Measurements from ENCODE around the gene CC2D1A.

CC2D1A gene

DNA sequence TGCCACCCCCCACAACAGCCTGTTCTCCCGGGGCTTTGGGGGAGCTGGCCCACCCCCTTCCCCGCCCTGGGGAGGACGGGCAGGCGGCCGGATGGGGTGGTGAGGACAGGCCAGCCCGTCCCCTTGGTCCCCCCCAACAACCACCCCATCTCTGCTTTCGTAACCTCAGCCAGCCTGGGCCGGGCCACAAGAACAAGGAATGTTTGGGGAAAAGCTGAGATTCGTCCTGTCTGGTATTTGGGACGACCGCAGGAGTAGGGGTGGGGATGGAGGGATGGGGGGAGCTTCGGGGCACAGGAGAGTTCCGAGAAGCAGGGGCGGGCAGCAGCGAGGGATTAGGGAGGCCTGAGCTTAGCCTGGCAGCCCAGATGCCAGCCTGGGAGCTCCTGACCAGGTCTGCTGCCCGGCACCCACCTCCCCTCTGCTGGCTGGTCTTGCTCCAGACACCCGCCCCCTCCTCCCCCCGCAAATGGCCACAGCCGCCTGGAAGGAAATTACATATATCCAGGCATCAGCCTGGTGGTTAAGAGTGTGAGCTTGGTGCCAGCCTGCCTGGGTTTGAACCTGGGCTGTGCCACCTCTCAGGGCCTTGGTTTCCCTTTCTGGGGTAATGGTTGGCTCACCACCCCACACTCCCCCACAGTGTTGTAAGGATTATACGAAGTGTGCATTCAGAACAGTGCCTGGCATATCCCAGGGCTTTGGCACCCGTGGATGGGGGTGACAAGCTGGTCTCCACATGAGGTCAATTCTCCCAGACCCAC is 32.5 kb downstream of the CC2D1A start, which contains the start of gene PODNL1:
PODNL1 (minus strand) TSS at position 117 of the 764 bp plus-strand sequence. CDS start 236 bp downstream, outside the sequence.
- DNase-seq, result no peak

DNA sequence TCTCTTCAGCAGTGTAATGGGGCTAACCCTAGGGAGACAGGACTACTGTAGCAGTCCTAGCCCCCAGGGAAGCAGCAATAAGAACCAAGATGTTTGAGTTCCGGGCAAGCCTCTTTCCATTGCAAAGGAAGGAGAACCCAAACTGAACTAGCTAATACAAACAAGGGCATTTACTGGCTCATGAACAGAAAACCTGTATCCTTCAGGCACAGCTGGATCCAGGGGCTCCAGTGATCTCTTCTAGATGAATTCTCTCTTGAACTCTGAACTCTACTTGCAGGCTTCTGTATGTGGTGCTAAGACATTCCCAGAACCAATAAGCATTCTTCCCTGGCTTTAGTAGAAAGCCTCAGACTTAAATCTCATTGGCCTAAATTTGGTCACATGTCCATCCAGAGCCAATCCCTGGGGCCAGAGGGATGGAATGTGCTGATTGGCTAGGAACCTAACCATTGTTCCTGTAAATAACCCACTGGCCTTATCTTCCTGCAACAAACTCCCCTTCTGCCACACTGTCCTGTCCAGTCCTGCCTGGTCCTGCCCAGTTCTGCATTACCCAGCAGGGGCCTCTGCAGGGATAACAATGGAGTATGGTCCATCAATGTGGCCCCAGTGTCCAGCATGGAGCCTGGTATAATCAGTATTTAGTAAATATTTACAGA is 36.2 kb downstream of the CC2D1A start:
- DNase-seq, result no peak

DNA sequence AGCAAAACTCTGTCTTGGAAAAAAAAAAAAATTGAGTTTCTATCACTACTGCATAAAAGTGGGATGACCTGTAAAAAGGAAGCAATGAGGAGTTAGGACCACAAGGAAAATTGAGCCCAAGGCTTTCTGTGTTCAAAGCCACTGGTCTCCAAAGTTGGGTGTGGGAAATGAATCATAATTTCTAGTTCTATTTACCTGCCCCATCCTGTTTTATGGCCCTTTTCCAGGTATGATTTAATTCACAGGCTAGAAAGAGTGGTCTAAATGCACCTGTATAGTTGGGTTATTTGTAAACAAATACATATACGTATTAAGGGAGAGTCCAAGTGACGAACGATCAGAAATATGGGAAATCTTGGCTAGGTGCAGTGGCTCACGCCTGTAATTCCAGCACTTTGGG is 40.4 kb downstream of the CC2D1A start:
- DNase-seq, result no peak

DNA sequence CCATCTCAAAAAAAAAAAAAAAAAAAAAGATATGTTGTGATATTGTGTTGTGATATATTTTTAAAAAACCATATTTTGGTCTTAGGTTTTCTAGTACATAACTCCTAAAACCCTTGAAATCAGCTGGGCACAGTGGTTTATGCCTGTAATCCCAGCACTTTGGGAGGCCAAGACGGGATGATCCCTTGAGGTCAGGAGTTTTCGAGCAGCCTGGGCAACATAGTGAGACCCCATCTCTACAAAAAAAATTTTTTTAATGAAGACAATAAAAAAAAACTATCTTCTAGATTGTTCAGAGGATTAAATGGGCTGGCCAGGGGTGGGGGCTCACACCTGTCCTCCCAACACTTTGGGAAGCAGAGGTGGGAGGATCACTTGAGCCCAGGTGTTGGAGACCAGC is 45.0 kb downstream of the CC2D1A start:
- DNase-seq, result no peak

DNA sequence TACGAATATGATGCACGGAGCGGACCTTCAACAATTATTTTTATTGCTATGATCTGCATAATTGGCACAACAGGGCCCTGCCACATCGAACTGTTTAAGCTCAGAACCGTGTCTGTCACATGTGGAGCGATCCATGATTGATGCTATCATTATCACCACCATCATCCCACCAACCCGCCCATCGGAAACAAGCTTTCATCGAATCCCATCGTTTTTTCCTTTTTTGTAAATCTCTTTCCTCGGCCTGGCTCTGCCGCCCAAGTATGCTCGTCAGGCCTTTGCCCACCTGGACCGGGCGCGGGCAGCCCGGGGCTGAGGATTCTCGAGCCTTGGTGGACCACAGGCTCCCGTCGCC is 45.8 kb downstream of the CC2D1A start:
- no peak for DNase-seq

DNA sequence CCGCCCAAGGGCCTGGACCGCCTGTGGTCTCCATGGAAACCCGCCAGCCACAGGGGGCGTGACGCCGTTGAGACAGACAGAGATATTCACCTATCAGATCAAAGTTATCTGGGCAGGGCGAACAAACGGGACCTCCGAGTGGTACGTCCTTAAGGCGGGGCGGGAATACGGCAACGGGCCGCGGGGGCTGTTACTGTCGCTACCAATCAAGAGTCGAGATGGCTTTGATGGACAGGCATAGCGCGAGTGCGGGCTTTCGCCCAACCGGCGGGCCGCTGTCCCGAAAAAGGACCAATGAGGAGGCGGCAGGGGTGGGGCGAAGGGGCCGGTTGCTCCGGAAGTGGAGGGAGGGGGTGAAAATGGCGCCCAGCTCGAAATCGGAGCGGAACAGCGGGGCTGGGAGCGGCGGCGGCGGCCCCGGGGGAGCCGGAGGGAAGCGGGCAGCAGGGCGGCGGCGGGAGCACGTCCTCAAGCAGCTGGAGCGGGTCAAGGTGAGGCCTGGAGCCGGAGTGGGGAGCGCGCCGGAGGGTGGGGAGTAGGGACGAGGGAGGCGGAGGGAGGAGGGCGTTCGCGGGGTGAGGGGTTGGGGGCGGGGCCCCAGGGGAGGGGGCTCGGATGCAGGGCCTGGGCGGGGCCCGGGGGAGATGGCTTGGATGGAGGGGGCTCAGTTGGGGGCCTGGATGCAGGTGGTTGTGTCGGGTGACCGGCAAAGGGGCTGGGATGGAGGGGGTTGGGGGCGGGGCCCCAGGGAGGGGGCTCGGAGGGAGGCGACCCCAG is 46.3 kb downstream of the CC2D1A start, which contains the start of gene DCAF15:
DCAF15 (plus strand) TSS at position 356 of the 777 bp plus-strand sequence; CDS start at position 360, 4 bp downstream.
- DNase-seq, result peak; percentile 96 to 99

DNA sequence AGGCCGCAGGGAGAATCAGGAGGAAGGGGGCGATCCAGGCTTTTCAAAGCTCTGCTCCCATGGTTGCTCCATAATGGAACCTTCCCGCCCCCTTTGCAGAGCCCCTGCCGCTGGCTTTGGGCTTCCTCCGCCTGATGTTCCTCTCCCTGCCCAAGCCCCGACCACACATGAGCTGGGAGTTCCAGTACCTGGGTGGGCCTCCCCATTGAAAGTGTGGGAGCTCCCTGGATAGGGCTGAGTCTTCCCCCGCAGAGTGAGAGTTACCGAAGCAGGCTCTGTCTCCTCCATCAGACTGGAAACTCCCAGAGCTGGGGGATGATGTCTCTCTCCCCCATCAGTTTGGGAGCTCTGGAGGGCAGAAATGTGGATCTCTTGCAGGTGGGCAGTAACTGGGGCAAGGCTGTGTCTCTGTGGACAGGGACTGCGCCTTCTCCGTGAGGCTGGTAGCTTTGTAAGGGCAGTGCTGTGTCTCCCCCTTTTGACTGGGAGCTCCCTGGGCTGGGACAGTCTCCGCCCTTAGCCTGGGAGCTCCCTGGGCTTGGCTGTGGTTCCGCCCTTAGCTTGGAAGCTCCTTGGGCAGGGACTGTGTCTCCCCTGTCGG is 47.0 kb downstream of the CC2D1A start:
- no peak for DNase-seq

DNA sequence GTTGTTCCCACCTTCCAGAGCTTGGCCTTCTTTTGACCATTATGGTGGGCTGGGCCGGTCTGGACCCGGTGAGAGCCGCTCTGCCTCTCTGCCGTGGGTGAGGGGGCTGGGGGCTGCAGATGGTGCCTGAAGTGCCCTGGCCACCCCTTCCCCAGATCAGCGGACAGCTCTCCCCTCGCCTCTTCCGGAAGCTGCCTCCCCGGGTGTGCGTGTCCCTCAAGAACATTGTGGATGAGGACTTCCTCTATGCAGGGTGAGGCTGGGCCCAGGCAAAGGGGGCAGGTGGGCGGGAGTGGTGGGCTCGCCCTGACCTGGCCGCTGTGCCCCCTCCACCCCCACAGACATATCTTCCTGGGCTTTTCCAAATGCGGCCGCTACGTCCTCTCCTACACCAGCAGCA is 48.2 kb downstream of the CC2D1A start:
- no peak for DNase-seq

DNA sequence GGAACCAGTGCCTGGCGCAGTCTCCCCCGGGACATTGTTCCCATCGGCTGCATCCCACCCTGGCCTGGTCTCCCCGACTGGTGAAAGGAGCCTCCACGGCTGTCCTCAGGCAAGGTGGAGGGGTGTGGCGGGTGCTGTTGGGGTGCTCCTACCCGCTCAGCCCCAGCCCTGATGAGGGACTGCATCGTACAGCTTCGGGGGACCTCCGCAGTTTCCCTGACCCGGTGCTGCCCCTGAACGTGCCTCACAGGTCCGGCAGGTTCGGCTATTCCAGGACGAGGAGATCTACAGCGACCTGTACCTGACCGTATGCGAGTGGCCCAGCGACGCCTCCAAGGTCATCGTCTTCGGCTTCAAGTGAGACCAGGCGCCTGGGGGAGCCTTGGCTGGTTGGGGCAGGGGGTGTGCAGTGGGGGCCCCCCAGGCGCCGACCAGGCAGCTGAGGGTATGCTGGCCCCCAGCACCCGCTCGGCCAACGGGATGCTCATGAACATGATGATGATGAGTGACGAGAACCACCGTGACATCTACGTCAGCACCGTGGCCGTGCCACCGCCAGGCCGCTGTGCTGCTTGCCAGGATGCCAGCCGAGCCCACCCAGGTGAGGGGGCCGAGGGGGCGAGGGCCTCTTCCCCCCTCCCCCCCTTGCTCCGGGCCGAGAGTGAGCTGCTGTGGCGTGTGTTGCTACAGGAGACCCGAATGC is 49.8 kb downstream of the CC2D1A start:
- no peak for DNase-seq

DNA sequence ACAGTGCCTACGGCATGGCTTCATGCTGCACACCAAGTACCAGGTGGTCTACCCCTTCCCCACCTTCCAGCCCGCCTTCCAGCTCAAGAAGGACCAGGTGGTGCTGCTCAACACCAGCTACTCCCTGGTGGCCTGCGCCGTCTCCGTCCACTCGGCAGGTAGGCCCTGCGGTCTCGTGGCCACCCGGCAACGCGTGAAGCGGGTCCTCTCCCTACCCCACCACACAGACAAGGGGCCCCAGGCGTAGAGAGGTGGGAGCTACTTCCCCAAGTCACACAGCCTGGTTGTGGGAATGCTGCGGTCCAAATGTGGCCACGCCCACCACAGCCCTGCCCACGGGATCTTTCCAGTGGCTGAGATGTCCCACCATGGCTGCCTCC is 50.4 kb downstream of the CC2D1A start:
- no peak for DNase-seq

DNA sequence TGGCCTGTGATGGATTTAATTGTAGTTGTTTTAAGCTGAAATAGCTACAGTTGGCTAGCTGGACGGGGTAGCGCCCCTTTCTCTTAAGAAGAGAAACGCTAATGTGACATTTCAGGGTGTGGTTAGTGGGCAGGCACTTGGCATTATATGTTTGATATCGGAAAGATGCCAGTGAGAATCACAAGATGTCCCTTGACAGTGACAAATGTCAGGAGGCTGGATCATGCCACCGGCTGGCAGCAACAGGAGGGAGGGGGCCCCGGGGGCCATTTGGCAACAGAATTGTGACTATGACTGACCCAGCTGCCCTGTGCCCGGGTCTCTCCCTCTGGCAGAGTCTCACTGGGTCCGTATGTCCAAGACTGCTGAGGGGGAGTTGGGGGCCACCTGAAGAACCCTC is 51.0 kb downstream of the CC2D1A start:
- DNase-seq, result no peak

DNA sequence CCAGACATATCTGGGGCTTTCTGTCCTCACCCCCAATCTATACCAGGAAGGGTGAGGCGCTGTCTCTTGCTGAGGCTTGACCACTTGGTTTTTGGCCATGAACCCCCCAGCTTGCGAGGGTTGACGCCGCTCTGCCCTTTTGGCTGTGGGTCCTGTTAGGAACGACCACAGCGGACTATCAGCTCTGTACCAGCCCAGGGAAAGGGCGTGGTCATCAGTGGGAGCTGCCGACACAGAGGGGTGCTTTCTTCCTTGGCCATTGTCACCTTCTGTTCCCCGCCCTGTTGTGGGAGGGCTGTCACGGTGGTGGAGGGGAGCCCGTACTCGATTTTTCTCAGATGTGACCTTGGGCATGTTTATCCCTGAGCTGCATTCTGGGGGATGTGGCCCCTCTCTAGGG is 52.0 kb downstream of the CC2D1A start:
- DNase-seq, result no peak

DNA sequence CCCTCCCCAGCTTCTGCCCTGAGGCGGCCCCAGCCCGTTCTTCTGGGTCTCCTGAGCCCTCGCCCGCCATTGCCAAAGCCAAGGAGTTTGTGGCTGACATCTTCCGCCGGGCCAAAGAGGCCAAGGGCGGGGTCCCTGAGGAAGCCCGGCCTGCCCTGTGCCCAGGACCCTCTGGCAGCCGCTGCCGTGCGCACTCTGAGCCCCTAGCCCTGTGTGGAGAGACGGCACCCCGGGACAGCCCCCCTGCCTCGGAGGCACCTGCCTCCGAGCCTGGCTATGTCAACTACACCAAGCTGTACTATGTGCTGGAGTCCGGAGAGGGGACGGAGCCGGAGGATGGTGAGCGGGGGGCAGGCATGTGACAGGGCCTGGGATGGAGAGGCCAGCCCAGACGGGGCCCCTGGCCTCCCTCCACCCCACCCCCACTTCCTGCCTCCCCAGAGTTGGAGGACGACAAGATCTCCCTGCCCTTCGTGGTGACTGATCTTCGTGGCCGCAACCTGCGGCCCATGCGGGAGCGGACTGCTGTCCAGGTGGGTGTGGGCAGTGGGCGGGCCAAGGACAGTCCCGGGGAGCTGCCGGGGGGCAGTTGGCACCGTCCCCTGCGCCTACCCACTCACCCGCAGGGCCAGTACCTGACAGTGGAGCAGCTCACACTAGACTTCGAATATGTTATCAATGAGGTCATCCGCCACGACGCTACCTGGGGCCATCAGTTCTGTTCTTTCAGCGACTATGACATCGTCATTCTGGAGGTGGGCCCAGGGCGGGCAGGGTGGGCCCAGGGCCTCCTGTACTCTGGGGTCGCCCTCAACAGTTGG is 53.4 kb downstream of the CC2D1A start:
- DNase-seq, result no peak

DNA sequence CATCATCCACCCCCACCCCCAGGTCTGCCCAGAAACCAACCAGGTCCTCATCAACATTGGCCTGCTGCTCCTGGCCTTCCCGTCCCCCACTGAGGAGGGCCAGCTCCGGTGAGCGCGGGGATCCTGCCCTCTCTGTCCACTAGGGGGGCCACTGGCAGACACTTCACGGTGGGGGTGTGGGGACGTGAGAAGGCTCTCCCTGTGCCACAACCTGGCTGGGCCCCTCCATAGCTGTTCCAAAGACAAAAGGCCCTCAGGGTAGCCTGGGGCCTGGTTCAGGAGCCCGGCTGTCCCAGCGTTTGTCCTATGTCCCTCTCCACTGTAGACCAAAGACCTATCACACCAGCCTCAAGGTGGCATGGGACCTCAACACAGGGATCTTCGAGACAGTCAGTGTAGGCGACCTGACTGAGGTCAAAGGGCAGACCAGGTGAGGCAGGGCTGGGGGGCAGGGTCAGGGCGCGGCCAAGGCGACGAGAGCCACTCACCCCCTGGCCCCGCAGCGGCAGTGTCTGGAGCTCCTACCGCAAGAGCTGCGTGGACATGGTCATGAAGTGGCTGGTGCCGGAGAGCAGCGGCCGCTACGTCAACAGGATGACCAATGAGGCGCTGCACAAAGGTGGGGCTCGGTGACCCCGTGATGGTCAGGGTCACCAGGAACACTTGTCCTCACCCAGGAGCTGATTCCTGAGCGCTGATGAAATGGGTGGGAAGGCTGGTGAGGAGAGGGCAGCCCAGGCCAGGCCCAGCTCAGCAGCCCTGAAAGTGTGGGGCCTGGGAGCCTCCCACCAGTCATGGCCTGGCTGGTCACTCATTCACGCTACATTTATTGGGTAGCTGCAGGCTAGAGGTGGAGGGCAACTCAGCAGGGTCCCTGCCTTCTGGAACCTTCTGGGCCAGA is 54.2 kb downstream of the CC2D1A start:
- no peak for DNase-seq

DNA sequence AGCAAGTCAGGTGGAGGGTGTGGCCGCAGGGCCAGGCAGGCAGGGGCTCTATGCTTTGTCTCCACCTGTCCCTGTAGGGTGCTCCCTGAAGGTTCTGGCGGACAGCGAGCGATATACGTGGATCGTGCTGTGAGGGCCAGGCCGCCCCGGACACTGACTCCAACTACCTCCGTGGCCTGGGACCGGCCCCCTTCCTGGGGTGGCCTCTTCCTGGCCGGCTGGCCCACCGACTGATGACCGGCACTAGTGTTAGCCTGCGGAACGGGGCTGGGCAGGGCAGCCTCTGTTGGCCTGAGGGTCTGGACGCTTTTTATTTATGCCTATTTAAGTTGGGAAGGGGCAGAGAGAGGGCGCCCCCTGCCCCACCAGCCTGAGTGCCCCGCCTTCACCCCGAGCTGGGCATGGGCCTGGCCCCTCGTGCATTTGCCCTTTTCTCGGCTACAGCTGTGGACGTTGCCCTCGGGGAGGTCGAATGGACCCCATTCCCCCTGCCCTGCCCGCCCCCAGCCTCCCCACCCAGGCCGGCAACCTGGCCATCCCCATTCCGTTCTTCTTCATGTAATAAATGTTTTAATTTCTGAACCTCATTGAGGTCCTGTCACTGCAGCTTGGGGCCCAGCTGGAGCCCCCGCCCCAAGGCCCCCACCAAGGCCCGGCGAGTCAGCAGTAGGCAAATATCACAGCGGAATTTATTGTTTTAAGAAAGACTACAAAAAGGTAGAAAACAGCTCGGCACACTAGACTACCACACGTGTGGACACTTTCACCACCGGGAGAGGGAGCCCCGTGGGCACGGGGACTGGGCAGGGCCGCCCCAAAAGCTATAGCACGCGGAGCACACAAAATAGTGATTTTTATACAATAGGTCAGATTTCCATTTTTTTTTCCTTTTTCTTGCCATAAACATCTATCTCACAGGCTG is 55.1 kb downstream of the CC2D1A start:
- no peak for DNase-seq

DNA sequence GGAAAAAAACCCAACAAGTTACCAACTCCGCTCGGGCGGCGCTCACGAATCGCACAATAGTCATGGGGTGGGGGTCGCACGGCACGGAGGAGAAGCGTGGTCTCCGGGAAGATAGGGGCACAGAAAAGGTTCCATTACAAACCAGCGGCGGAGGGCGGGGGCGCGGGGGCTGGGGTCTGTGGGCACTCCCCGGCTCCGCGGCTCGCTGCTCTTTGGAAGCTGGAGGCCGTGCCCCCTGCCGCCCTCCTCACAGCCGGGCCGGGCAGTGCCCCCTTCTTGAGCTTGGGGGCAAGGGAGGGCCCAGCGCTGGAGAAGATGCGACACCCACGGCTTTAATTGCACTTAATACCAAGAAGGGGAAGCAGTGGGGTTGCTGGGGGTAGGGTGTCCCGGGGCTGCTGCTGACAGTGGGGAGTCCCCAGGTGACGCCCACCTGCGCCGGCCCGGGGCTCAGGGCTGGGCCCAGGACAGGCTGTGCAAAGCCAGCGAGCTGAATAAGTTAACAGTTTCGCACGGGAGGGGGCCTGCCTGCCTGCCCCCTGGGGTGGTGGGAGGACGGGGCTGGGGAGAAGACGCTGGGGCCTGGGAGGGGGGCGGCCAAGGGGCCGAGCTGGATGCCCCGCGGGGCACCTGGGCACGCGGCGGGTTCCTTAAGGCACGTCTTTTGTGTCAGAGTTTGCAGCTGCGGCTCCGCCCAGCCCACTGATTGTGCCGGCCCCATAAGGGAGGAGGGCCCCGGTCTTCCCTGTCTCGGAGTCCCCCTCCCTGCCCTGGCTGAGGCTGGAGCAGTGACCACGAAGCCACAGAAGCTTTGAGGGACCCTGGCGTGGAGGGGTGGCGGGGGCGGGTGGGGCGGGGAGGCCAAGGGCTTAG is 56.1 kb downstream of the CC2D1A start:
- no peak for DNase-seq

DNA sequence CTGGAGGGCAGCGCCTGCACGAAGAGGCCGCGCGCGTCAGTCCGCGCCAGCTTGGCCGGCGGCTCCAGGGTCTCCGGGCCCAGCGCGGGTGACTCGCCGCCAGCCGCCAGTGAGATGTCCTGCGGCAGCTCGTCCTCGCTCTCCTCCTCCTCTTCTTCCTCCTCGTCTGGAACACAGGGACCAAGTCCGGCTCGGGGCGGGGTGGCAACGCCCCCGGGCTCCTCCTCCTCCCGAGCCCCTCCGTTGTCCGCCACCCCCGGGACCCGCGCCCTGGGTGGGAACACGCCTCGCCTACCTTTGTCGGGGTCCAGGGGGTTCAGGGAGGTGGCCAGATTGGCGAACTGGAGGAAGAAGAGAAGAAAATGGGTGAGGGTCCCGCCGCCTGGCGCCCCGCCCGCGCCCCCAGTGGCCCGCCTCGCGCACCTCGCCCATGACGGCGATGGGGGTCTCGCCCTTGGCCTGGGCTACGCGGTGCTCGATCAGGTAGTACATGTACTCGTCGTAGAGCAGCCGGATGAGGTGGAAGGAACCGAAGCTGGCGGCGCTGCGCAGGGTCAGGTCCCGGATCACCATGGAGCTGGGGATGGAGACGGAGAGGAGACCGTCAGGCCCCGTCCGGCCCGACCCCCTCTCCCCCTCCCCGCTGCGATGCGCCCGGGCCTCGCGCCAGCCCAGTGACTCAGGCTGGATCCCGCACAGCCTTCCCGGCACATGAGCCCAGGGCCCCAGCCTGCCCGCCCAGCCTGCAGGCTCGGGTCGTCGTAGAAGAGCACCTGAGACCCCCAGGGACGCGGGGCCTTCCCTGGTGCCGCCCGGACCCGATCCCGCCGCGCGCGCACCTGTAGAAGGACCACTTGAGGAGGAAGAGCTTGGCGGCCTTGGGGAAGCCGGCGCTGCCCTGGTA is 57.0 kb downstream of the CC2D1A start:
- DNase-seq, result no peak

Data from stimulated activated CD4-positive, alpha-beta T cell treated with anti-CD3 and anti-CD28 coated beads, Interleukin-4, amount 100 ng/mL, for 4 hours (primary cell).